Measurements from ENCODE around the gene ZFP64. TPM values are rescaled to one million over a fixed set of nuclear protein-coding genes. Genes with fewer than 3 reads are reported as not detected.

ZFP64 gene
- total and polyA plus RNA-seq, 9 donors = 6.3 to 16.4 (median 9.8) TPM

DNA sequence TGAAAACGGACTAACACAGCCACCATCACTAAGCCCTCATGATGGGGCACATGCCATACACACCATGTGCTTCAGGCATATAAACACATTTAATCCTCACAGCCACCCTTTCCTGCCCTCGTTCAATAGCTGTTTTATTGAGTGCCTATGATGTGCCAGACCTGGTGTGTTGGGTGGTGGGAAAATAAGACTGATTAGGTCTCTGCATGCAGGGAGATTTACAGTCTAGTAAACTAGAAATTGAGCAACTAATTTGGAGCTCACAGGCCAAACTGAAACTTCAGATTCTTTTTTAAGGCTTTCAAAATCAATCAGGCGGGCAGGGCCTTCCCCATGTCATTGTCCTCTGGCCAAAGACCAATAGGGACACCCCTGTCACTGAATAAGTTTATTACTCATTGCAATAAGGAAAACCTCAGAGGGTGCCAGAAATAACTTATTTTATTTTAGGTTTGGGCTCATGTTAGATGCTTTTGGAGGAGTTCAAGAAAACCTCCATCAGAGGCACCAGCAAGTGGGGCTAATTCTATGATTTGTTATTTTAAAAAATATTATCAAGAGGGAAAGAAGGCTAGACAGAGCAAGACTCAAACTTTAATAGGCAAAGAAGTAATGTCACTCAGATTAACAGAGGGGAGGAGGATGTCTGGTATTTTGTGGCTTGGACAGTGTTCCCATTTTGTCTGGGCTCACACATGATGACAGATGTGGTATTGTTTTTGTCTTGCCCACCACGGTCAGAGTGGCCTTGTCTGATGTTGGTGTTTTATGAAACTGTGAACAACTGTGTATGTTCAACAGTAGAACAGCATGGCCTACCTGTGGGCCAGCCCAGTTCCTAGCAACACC lies 12.0 kb downstream of the ZFP64 start:
- WGBS, 3 donors = 70 to 76% (median 72%) methylated on average over 4 of the region's 4 CpGs
- no peaks in the 10 kb centered on the region for H3K9me3 ChIP-seq
- H3K27me3 ChIP-seq = no peaks in the 10 kb centered on the region
- no peaks in the 10 kb centered on the region for H3K36me3 ChIP-seq
- TF ChIP-seq, protein P1, sequence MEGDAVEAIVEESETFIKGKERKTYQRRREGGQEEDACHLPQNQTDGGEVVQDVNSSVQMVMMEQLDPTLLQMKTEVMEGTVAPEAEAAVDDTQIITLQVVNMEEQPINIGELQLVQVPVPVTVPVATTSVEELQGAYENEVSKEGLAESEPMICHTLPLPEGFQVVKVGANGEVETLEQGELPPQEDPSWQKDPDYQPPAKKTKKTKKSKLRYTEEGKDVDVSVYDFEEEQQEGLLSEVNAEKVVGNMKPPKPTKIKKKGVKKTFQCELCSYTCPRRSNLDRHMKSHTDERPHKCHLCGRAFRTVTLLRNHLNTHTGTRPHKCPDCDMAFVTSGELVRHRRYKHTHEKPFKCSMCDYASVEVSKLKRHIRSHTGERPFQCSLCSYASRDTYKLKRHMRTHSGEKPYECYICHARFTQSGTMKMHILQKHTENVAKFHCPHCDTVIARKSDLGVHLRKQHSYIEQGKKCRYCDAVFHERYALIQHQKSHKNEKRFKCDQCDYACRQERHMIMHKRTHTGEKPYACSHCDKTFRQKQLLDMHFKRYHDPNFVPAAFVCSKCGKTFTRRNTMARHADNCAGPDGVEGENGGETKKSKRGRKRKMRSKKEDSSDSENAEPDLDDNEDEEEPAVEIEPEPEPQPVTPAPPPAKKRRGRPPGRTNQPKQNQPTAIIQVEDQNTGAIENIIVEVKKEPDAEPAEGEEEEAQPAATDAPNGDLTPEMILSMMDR (IDR thresholded peaks at IDR 0.05) = no peak
- TF ChIP-seq EP300 (IDR thresholded peaks at IDR 0.05) (no peak), POLR2A (IDR thresholded peaks at IDR 0.05) (no peak)
- H3K27ac ChIP-seq = no peak overlapping the region
- no peaks in the 10 kb centered on the region for H3K4me1 ChIP-seq (ENCODE audit: insufficient read depth)
- no peak for DNase-seq
- intact Hi-C loops (cut with DNase I) = no loop called here
- H3K4me3 ChIP-seq = no peak overlapping the region

DNA sequence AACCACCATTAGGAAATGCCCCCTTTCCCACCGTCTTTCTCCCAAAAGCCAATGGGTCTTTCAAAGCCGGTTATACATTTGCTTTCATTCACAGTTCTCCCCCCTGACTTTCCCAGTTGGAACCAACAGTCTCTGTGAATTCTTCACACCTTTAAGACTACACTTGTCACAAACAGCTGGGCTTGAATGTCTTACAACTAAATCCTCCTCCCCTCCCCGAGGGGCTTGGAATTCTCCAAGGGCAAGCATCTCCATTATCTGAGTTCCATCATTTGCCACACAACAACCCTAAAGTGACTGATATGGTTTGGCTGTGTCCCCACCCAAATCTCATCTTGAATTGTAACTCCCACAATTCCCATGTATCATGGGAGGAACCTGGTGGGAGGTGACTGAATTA lies 12.9 kb downstream of the ZFP64 start:
- Histone ChIP-seq H3K9me3 (no peaks in the 10 kb centered on the region), H3K4me1 (ENCODE audit: insufficient read depth) (no peaks in the 10 kb centered on the region), H3K27me3 (no peaks in the 10 kb centered on the region), H3K4me3 (no peak overlapping the region), H3K27ac (no peak overlapping the region), H3K36me3 (no peaks in the 10 kb centered on the region)
- WGBS, 3 donors = 76 to 83% (median 78%) methylated on average over 3 of the region's 3 CpGs
- no peak for DNase-seq
- intact Hi-C loops (cut with DNase I) = no loop called here
- TF ChIP-seq, protein P1 (IDR thresholded peaks at IDR 0.05) = no peak
- TF ChIP-seq EP300 (IDR thresholded peaks at IDR 0.05) (no peak), POLR2A (IDR thresholded peaks at IDR 0.05) (no peak)

DNA sequence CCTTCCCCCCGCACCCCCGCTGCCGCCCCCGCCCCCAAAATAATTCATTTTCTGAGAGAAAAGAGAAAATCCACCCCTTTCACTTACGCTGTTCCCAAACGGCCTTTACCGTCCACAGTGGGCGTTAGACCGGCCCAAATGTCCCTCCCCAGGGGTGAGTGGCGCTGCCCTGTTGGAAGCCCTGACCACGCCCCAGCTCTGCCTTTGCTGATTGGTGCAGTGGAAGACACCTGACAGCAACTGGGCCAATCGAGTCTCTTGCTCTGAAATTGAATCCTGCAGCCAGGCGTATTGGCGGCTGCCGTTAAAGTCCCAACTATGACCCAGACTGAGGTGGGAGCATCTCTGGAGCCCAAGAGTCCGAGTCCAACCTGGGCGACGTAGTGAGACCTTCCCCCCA lies 15.7 kb downstream of the ZFP64 start:
- Histone ChIP-seq H3K36me3 (no peaks in the 10 kb centered on the region), H3K27me3 (no peaks in the 10 kb centered on the region), H3K4me1 (ENCODE audit: insufficient read depth) (no peaks in the 10 kb centered on the region), H3K4me3 (no peak overlapping the region), H3K27ac (no peak overlapping the region), H3K9me3 (no peaks in the 10 kb centered on the region)
- 96 to 99% (median 96%) methylated on average over 18 of the region's 18 CpGs for WGBS, 3 donors
- intact Hi-C loops (cut with DNase I) = no loop called here
- DNase-seq = no peak
- TF ChIP-seq EP300 (IDR thresholded peaks at IDR 0.05) (no peak), POLR2A (IDR thresholded peaks at IDR 0.05) (no peak)
- TF ChIP-seq, protein P1 (IDR thresholded peaks at IDR 0.05) = no peak

DNA sequence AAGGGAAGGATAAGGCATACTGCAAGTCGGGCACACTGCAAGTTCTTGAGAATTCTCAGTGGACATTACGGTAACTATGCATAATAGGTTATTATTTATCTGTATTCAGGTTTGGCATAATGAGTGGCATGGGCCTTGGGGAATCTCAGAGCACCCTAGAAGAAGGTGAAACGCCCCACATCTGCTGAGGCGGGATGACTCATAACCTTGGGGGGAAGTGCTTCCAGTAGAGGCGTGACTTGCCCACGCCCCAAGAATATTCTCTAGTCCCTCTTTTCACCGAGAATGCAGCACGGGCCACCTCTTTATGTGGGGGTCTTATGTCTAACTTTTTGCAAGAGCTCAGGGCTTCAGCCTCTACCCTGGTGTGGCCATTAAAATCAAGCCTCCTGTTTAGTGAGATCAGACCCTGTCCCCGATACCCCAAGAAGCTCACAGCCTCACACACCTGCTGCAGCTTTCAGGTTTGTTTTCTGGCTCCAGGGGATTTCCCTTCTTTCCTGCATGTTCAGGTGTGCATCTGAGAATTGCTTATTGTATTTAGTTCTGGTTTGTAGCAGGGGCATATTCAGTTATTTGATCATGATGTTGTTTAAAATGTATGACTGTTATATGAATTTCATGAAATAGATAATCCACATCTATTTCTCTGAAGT lies 19.1 kb downstream of the ZFP64 start:
- intact Hi-C loops (cut with DNase I) = no loop called here
- WGBS, 3 donors = 92 to 96% (median 96%) methylated on average over 9 of the region's 9 CpGs
- TF ChIP-seq, protein P1 (IDR thresholded peaks at IDR 0.05) = no peak
- TF ChIP-seq EP300 (IDR thresholded peaks at IDR 0.05) = no peak
- no peak for TF ChIP-seq POLR2A (IDR thresholded peaks at IDR 0.05)

More for the DNA sequence above, 19.1 kb downstream of the ZFP64 start:
- Histone ChIP-seq H3K4me1 (ENCODE audit: insufficient read depth) (no peaks in the 10 kb centered on the region), H3K9me3 (no peaks in the 10 kb centered on the region), H3K27ac (no peak overlapping the region), H3K36me3 (no peaks in the 10 kb centered on the region), H3K4me3 (no peak overlapping the region), H3K27me3 (no peaks in the 10 kb centered on the region)
- DNase-seq = no peak
